ENCODE measurements around the gene TAS2R14. TPM values are rescaled to one million over a fixed set of nuclear protein-coding genes. Genes with fewer than 3 reads are reported as not detected.

TAS2R14 gene
- total and polyA plus RNA-seq, 2 of the 8 experiments (the other 6 are each of a cell fraction or from before 2014, with no cell fraction given), result 0.80 to 1.1 TPM

GRCh38 chr12:10936506-10936905 lies 2.6 kb downstream of the TAS2R14 start:
- Histone ChIP-seq H4K8ac (ENCODE audit: extremely low read depth, insufficient read depth, low read length) (no peak overlapping the region), H2BK20ac (ENCODE audit: low read length) (no peak overlapping the region), H3K4me1 (replicated peaks in 1 of 4; ENCODE audit: control insufficient read depth in 3 of 4, insufficient read depth in 4 of 4, low read length in 3 of 4) (peaks cover 0 to 3% (median 0%) of the 10 kb centered on the region in 4 experiments; a peak in 1 of 7 replicates), H3K4me2 (ENCODE audit: insufficient read depth in 1 of 2, low read depth in 2 of 2, low read length in 2 of 2) (no peak overlapping the region), H4K91ac (replicated peaks; ENCODE audit: insufficient read length, low read length) (no peak overlapping the region), H3K14ac (ENCODE audit: insufficient read length) (no peak overlapping the region), H3K27me3 (replicated peaks in 1 of 4; ENCODE audit: control insufficient read depth in 3 of 4, extremely low read depth in 1 of 4, insufficient read depth in 3 of 4, low read length in 3 of 4) (no peaks in the 10 kb centered on the region), H2AK5ac (ENCODE audit: low read depth, low read length) (no peak overlapping the region), H3K79me1 (ENCODE audit: low read depth, low read length) (no peaks in the 10 kb centered on the region; the same call in 1 of the 2 replicates), H3K9ac (replicated peaks in 1 of 4; ENCODE audit: extremely low read depth in 1 of 4, low read depth in 3 of 4, low read length in 3 of 4) (no peak overlapping the region), H4K20me1 (replicated peaks in 1 of 2; ENCODE audit: control insufficient read depth in 1 of 2, insufficient read depth in 2 of 2, low read length in 2 of 2) (peaks cover 0 to 2% of the 10 kb centered on the region in 2 experiments), H3K4ac (replicated peaks; ENCODE audit: insufficient read length, low read depth, low read length) (no peak overlapping the region), H3K36me3 (ENCODE audit: control insufficient read depth in 2 of 4, insufficient read depth in 4 of 4, low read length in 3 of 4) (no peaks in the 10 kb centered on the region), H2BK12ac (ENCODE audit: low read depth, low read length) (no peak overlapping the region), H3K9me3 (ENCODE audit: insufficient read depth in 2 of 2, low read depth in 1 of 2, low read length in 1 of 2) (no peaks in the 10 kb centered on the region), H2BK120ac (replicated peaks; ENCODE audit: low read depth, low read length) (no peak overlapping the region), H2AFZ (ENCODE audit: low read length) (no peak overlapping the region), H3K4me3 (ENCODE audit: extremely low read depth in 1 of 4, insufficient read depth in 2 of 4, low read depth in 3 of 4, low read length in 4 of 4) (no peak overlapping the region), H3K18ac (ENCODE audit: extremely low read depth, low read length) (no peak overlapping the region), H4K5ac (ENCODE audit: insufficient read length, low read depth, low read length) (no peak overlapping the region), H3K27ac (ENCODE audit: low read depth, low read length) (no peak overlapping the region), H3K79me2 (ENCODE audit: control insufficient read depth in 1 of 2, insufficient read depth in 2 of 2, low read length in 2 of 2) (no peaks in the 10 kb centered on the region), H3K23ac (ENCODE audit: insufficient read length) (no peak overlapping the region), H3K56ac (replicated peaks; ENCODE audit: insufficient read length, low read depth, low read length) (no peak overlapping the region), H2BK5ac (ENCODE audit: low read depth, low read length) (no peak overlapping the region), H3K23me2 (ENCODE audit: low read depth, low read length) (no peaks in the 10 kb centered on the region), H2BK15ac (ENCODE audit: low read length) (no peak overlapping the region)
- FAIRE-seq (no peak), DNase-seq (ENCODE audit: low read depth in 1 of 2, low spot score in 2 of 2) (no peak)
- 94% methylated on average over 1 of the region's 1 CpG; no CpG with 5 or more reads in 1 of the 2 experiments for WGBS, 2 experiments (ENCODE audit: extremely low coverage in 1 of 2, insufficient coverage in 1 of 2, insufficient read length in 1 of 2, insufficient replicate concordance in 2 of 2, low coverage in 1 of 2, low lambda C conversion rate in 2 of 2, missing lambda C conversion rate in 1 of 2)
- ChIA-PET POLR2A (ENCODE audit: partially characterized antibody) (no interaction called here), CTCF (ENCODE audit: partially characterized antibody) (no interaction called here)
- TF ChIP-seq ATF2 (IDR thresholded peaks at IDR 0.05; ENCODE audit: low read length) (no peak), FOSL1 (IDR thresholded peaks at IDR 0.05; ENCODE audit: insufficient read depth, low read depth, low read length) (no peak), HDAC2 (IDR thresholded peaks at IDR 0.05; ENCODE audit: borderline replicate concordance in 1 of 2, low read depth in 2 of 2, low read length in 2 of 2) (no peak), CBX5 (IDR thresholded peaks at IDR 0.05; ENCODE audit: low read depth, low read length) (no peak), MAX (IDR thresholded peaks at IDR 0.05) (no peak), CBX8 (IDR thresholded peaks at IDR 0.05; ENCODE audit: borderline replicate concordance, low read depth, low read length) (no peak), POLR2A (IDR thresholded peaks at IDR 0.05; ENCODE audit: control extremely low read depth in 1 of 2, low read depth in 2 of 2, low read length in 2 of 2) (no peak), SIN3A (conservative IDR thresholded peaks at IDR 0.05 in 1 of 2, IDR thresholded peaks at IDR 0.05 in 1 of 2; ENCODE audit: low read depth in 1 of 2, low read length in 2 of 2) (no peak), CTBP2 (IDR thresholded peaks at IDR 0.05; ENCODE audit: borderline replicate concordance, insufficient read depth, insufficient read length, low read length) (no peak), SUZ12 (IDR thresholded peaks at IDR 0.05; ENCODE audit: low read length) (no peak)

Measured in H1 (cell line).